Measurements from ENCODE around the gene KIF26A. TPM values are rescaled to one million over a fixed set of nuclear protein-coding genes. Genes with fewer than 3 reads are reported as not detected.

Gene KIF26A
- polyA plus RNA-seq, 3 donors: 5.0 to 7.7 (median 6.4) TPM

DNA sequence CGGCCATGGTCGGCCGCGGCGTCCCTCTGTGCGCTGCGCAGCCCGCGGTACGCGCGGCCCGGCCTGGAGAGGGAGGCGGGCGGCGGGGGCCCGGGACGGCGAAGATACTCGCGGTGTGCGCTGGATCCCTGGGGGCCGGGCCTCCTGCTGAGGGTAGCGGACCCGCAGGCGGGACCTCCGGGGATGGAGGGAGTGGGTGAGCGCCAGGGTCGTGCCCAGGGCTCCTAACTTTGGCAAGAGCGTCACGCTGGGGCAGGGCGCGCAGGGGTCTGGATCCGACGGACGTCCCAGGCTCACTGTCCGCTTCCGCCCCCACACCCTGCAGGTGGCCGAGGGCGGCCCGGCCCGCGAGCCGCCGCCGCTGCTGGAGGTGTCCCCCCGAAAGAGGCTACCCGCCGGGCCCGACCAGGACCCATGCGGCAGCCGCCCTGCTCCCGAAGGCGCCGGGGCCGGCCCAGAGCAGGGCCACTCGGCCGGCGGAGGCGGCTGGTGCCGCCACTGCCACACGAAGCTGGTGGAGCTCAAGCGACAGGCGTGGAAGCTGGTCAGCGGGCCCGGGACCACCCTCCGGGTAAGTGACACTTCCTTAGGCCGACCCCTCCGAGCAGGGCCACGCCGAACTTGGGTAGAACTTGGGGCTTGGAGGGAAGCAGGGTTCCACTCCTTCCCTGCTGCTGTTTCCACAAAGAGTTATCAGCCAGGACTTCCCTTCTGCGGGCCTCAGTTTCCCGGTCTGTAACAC is 502 bp downstream of the KIF26A start:
- 2 to 3% (median 2%) methylated on average over 56 to 73 of the region's 73 CpGs for WGBS, 3 donors
- H3K27ac ChIP-seq (ENCODE audit: low read depth, low read length): no peak overlapping the region

DNA sequence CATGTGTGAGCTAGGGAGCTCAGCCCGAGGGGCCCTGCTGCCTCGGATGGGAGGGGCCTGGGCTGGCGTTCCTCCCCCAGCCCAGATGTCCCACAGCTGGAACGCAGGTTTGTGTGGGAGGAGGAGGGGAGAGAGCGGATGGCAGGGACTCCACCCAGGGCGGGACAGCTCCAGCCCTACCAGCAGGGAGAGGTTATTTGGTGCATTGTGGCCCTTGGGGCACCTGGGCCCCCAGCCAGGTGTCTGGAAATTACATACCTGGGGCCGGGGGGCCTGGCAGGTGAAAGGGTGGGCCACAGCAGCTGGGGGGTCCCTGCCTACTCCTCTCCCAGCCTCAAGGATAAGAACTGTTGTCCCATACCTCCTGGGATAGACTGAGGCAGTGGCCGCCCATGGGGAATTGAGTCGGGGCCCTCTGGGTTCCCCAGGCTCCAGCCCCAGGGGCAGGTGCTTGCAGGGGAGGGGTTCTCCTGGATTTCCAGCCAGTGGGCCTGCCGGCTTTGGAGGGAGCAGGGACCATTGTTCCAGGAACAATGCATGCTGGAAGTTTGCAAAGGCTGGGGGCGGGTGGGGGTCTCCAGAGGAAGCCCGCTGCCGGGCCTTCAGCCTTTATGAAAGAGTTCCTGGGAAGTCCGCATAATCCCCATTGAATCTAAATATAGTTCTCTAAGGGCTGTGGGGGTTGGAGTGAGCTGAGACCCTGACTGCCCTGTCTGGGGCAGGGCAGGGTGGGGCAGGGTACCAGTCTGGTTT is 1.2 kb downstream of the KIF26A start:
- WGBS, 3 donors: 44 to 56% (median 47%) methylated on average over 14 of the region's 14 CpGs
- no peak overlapping the region for H3K27ac ChIP-seq (ENCODE audit: low read depth, low read length)

DNA sequence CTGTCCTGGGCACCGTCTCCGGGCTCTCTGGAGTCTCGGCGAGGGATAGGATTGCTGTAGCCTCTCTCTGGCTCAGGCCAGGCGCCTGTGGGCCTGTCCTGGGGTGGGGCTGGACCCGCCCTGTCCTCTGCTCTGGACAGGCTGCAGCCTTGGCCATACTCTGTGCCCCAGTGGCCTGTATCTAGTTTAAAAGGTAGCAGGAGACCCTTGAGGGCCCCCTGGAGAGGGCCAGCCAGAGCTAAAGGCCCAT is 1.8 kb downstream of the KIF26A start:
- no peak overlapping the region for H3K27ac ChIP-seq (ENCODE audit: low read depth, low read length)
- WGBS, 3 donors: 50 to 71% (median 69%) methylated on average over 6 of the region's 6 CpGs

DNA sequence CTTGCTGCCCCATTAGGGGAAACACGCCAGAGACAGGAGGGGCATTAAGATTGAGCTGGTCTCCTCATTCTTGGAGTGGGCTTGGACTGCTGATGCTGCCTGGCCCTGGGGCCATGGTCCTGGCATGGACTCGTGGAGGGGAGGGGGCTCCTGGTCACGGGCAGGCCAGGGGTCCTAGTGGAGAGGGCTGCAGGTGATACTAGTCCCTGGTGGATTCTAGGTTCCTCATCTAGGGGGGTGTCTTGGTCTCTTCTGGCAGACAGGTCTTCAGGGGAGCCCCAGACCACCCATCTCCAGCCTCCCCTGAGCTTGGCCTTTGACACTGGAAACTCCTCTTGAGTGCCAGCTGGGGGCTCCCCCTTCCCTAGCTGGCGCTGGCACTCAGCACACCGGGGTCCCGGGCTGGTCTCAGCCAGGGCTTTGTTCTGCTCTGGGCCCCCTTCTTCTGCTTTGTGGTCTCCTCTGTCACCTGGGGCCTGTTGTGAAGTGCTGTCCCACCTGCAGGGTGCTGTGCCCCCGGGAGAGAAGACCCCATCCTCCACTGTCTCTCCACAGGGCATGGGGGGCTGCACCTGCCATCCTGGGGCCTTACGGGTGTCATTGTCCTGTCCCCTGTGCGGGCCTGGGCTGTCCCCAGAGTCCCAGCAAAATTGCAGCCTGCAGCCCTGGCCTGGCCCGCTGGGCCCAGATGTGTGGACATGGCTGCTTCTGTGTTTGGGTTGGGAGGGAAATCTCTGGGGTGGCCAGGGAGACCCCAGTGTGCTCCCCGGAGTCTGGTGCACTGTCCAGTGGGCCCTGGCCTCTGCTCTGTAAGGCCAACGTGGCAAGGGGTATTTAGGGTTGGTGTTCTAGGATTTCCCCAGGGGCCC is 2.3 kb downstream of the KIF26A start:
- 85 to 93% (median 87%) methylated on average over 12 of the region's 12 CpGs for WGBS, 3 donors
- no peak overlapping the region for H3K27ac ChIP-seq (ENCODE audit: low read depth, low read length)

DNA sequence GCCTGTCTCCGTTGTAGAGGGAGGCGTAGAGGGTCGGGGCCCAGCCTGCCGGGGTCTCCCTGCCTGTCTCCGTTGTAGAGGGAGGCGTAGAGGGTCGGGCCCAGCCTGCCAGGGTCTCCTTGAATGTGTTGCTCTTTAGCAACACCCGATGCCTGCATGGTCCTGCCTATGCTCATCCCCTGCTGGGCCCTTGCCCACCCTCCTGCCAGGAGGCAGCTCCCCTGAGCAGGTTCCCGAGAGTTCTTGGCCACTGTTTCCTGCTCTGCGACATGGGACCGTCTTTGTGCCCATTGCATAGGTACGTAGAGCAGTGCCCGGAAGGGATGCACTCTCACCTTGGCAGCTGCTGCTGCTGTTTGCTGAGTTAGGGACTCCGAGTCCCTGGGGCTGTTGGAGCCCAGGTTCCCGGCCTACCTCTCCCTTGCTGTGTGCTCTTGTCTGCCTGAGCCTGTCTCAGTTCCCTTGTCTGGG is 3.3 kb downstream of the KIF26A start:
- no peak overlapping the region for H3K27ac ChIP-seq (ENCODE audit: low read depth, low read length)
- WGBS, 3 donors: 86 to 89% (median 89%) methylated on average over 14 to 15 of the region's 15 CpGs

DNA sequence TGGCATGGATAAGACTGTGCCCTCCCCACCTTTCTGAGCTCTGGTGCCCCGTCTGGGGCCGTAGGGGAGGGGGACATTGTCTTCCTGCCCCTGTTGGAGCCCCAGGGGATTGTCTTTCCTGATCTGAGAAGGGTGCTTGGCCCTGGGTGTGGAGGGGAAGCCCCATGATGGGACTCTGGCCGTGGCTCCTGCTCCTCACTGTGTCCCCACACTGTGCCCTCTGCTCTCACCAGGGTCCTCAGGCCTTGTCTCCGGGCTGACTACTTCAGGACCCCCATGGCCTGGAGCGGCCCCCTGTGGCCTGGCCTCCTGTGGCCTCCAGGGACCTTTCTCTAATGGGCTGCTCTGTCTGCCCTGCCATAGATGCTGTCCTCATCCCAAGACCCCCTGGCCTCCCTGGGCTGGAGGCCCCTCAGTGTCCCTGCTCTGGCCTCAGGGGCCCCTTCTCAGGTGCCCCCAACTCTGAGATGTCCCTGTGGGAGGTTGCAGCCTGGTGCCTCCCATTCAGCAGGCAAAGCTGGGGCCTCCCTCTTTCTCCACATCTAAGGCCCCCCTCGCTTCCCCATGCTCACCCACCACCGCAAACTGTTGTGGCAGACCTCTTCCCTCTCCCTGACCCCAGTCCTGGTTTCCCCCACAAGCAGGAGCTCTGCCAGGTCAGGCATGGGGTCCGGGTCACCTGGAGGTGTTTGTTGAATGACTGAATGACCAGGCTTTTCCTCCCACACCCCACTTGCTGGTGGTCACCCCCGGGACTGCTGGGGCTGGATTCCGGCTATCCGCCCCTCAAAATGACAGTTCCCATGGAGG is 4.0 kb downstream of the KIF26A start:
- WGBS, 3 donors: 80 to 87% (median 81%) methylated on average over 10 to 11 of the region's 11 CpGs
- H3K27ac ChIP-seq (ENCODE audit: low read depth, low read length): no peak overlapping the region

DNA sequence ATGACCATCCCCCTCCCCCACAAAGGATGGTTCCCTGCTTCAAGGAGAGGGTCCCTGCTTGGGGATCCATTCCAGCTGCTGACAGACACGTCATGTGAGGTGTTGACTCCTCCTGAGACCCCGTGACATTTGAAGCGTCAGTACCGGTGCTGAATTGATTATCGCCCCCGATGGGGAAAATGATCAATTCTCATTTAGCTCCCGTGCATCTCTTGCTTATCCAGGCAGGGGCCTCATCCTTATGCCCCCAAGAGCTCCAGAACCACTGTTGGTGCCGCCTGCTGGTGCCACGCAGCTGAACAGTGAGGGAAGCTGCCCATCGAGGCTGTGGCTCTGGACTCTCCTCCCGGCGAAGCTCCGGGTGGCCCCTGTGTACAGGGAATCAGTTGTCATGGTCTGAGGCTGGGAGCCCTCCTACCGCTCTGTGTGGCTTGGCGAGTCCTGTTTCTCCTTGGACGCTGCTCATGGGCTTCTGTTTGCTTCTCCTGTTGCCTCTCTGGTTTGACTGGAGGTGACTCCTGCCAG is 4.6 kb downstream of the KIF26A start:
- WGBS, 3 donors: 75 to 84% (median 80%) methylated on average over 16 of the region's 16 CpGs
- H3K27ac ChIP-seq (ENCODE audit: low read depth, low read length): no peak overlapping the region

DNA sequence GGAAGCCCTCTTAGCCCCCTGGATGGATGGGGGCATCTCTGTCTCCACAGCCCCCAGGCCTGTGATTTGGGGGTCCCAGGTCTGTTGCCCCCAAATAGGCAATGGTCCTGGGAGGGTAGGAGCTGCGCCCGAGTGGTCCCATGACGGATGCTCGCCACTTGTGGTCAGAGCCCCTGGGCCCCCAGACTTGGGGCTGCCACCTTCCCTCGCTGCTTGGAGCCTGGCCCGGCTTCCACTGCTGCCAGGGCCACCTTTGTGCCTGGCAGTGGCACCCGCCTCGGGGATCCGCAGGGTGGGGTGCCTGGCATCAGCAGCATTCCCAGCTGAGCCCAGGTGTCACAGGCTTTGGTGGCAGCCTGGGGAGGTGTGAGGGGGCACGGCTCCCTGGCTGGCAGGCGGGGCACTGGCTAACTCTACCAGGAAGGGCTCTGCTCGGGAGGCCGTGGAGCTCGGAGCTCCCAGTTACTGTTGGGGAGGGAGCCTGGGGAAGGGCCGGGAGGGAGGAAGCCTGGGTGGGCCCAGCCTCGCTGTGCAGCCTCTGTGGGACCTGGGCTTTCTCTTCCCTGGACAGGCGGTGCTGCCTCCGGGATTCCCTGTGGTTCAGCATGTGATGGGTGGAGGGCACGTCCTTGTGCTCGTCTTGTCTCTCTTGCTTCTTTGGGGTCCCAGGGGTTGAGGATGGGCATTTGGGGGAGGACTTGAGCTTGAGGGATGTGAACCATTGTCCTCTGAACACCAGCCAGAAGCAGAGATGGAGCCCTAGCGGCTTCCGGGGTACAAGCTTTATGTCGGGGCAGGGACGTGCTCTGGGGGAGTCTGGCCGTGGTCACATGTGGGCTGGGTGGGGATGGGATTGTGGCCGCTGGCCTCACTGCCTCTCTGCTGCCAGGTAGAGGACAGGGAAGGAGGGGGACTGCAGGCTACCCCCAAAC is 5.4 kb downstream of the KIF26A start:
- WGBS, 3 donors: 71 to 82% (median 77%) methylated on average over 25 to 26 of the region's 26 CpGs
- H3K27ac ChIP-seq (ENCODE audit: low read depth, low read length): no peak overlapping the region

DNA sequence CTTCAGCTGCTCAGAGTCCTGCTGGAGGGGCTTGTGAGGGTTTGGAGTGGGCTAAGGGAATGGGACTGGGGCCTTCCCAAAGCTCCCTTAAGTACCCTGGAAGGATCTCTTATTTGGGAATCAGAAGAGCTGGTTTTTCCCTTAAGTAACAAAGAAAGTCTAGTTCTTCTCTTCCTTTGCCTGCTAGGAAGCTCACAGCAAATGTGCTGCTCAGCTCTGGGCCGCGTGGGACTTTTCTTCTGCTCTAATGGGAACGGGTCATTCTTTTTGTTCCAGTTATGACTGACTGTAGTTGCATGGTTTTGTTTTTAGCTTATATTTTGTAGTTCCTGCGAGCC is 6.0 kb downstream of the KIF26A start:
- H3K27ac ChIP-seq (ENCODE audit: low read depth, low read length): no peak overlapping the region
- WGBS, 3 donors: 80 to 86% (median 82%) methylated on average over 4 of the region's 4 CpGs

DNA sequence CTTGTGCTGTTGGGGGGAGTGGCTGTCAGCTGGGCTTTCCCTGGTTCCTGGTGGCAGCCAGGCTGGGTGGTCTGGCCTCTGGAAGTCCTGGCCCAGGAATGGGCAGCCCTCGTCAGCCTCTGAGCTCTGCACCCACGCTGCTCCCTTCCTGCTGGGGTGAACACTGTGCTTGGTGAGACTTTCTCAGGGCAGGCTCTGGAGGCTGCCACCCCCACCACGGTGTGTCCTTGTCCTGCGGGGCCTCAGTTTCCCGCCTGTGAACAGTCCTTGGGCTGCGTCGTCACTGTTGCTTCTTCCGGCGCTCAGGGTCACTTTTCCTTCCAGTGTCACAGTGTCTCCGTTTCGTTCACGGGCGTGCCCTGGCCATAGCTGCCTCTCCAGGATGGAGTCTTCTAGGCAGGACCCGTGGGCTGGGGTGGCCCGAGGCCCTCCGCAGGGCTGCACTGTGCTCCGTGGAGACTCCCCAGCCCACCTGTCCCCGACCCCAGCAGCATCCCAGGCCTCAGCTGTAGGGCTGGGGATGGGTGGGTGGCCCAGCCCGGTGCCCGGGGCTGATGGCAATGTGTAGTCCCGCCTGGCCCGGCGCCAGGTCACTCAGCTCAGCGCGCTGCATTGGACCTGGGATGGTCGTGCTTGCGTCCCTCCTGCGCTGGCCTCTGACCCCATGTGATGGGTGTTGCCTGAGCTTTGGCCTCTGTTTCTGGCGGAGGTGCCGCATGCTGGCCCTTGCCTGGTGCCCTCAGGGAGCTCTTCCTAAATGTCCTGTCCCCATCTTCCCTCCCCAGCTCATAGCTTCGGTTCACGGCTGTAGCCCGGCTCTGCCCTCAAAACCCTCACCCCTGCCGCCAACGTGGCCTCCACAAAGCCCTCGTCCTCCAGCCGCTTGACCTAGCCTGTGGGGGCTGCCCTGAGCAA is 6.8 kb downstream of the KIF26A start:
- WGBS, 3 donors: 83 to 86% (median 84%) methylated on average over 36 to 37 of the region's 37 CpGs
- H3K27ac ChIP-seq (ENCODE audit: low read depth, low read length): no peak overlapping the region

DNA sequence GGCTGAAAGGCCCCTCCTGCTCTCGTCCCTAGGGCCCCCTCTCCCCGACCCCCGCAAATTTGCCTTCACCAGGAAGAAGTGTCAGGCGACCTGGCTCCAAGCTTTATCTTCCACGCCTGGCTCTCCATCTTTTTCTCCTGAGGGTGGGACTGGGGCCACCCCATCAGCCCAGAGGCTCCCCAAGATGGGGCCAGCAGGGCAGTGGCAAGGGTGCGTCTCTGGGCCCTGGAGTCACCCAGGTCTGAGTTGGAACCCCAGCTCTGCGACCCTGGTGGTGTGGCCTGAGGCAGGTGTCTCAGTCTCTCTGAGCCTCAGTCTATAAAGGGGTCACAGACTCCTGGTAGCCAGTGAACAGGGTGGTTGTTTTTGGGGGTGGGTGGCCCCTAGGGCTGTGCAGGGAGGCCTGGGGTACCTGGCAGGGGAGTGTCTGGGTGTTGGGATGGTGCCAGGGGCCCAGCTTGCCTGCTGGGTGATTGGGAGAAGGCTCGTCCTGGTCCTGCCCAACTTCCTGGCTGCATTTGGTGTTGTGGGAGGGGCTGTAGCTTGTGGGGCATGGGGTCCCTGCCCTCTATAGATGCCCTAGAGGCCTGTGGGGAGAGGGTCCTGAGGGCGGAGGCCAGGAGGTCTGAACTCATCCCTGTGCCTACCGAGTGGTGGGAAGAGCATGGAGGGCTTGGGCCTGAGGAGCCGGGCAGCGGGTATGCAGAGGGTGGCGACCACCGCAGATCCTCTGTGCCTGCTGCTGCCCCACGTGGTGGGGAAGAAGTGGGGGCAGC is 7.6 kb downstream of the KIF26A start:
- no peak overlapping the region for H3K27ac ChIP-seq (ENCODE audit: low read depth, low read length)
- 78 to 84% (median 81%) methylated on average over 15 of the region's 15 CpGs for WGBS, 3 donors

DNA sequence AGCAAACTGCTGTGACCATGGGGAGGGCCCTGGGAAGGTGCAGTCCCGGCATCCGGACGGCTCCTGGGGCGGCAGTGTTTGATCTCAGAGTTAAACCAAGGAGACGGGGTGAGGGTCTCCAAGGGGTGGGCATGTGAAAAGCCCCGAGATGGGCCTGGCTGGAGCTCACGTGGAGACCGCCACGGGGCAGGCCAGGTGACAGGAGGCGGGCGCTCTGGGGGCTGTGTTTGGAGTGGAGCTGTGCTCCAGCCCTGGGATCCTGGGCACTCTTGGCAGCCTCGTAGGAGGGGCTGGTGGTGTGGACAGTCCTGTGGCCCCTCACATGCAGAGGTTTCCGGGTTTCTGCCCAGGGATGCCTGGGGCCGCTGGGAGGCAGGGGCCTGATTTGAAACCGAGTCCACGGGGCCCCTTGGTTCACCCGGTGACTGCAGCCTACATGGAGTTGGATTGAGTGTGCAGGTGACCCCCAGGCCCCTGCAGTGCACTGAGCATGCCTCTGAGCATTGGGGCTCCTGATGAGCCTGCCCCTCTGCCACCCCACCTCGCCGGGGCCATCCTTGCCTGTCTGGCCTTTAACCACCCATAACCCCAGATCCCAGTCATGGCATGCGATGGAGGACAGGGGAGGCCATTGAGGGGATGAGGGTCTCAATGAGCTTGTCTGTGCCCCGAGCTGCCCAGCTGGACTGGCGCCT is 8.4 kb downstream of the KIF26A start:
- no peak overlapping the region for H3K27ac ChIP-seq (ENCODE audit: low read depth, low read length)
- 82 to 86% (median 84%) methylated on average over 22 of the region's 22 CpGs for WGBS, 3 donors

DNA sequence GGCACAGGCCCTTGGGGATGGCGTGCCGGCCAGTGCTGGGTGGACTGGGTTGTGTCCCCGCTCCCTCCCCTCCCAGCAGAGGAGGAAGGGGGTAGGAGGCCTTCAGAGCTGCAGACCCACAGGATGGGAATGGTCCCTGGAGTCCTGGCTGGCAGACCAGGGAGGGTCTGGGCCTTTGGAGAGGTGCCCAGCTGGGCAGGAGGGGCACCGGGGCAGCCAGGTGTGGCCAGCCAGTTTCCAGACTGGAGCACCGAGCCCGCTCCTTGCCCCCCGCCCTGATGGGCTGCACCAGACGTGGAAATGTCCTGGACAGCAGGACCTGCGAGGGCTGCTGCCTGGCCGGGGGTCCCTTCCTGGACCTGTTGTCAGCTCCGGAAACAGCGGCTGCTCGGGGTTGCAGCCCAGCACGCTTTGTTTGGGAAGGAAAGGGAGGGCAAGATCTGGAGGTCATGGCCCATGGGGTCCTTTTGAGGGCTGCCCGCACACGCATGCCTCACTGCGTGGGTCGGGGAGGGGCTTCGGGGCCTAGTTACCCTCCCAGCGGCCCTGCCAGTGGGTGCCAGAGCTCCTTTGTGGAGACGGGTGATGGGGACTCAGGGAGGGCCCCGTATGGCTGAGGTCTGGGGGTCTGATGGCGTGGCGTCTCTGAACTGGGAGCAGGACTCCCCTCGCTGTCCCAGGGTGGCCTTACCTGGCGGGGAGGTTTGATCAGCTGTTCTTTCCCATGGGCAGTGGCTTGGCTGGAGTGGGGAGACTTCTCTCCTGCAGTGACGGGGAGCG is 9.1 kb downstream of the KIF26A start:
- H3K27ac ChIP-seq (ENCODE audit: low read depth, low read length): no peak overlapping the region
- WGBS, 3 donors: 58 to 78% (median 70%) methylated on average over 26 to 28 of the region's 28 CpGs
